IgD-negative memory B cell (primary cell): ENCODE data around the gene RGS17. TPM values are rescaled to one million over a fixed set of nuclear protein-coding genes. Genes with fewer than 3 reads are reported as not detected.
"Not testable (repeated sequence)": the region's sequence is repeated elsewhere in the genome, so short reads cannot be mapped to it uniquely, and the experiment has no call there.

Experiments
- H3K27ac Mint-ChIP-seq, 3 donors: one replicate each; pipeline ENCODE4 v1.8.0; 2020 to 2022; ENCODE audit warnings: mild to moderate bottlenecking in 3 of 3, mixed read lengths in 3 of 3, moderate library complexity in 1 of 3
- H3K27me3 Mint-ChIP-seq: one replicate; pipeline ENCODE4 v1.8.0; 2021; ENCODE audit warnings: mixed read lengths
- H3K36me3 Mint-ChIP-seq: one replicate; pipeline ENCODE4 v1.8.0; 2020; ENCODE audit warnings: mild to moderate bottlenecking, mixed read lengths
- H3K4me1 Mint-ChIP-seq, 3 donors: one replicate each; pipeline ENCODE4 v1.8.0; 2020 to 2022; ENCODE audit warnings: mixed read lengths in 3 of 3, mild to moderate bottlenecking in 1 of 3
- H3K4me3 Mint-ChIP-seq, 4 donors: one replicate each; pipeline ENCODE4 v1.8.0; 2020 to 2022; ENCODE audit warnings: mild to moderate bottlenecking in 4 of 4, mixed read lengths in 4 of 4, moderate library complexity in 3 of 4
- H3K9me3 Mint-ChIP-seq, 3 donors: one replicate each; pipeline ENCODE4 v1.8.0; 2020 to 2021; ENCODE audit warnings: mixed read lengths in 3 of 3, mild to moderate bottlenecking in 1 of 3
- polyA plus RNA-seq: library from polyadenylated mRNA; unstranded; fragments of 300-500 nt; fragmentation: Illumina TruSeq; gene quantifications from one replicate; pipeline ENCODE4 v1.2.3, GENCODE V29; 2021

The RGS17 gene
- polyA plus RNA-seq, 1 donor from 2014 or later, result 0.05 TPM

- no peaks in the 10 kb centered on the region for H3K36me3 Mint-ChIP-seq
- peaks cover 14% of the 10 kb centered on the region for H3K27me3 Mint-ChIP-seq
- no peaks in the 10 kb centered on the region for H3K9me3 Mint-ChIP-seq
- no peak overlapping the region for H3K27ac Mint-ChIP-seq
- H3K4me3 Mint-ChIP-seq, result no peak overlapping the region
- H3K4me1 Mint-ChIP-seq, result no peaks in the 10 kb centered on the region
These were observed 115.9 kb downstream of the RGS17 start for GRCh38 chr6:153015094-153015640.

- H3K9me3 Mint-ChIP-seq, result no peaks in the 10 kb centered on the region
- no peak overlapping the region for H3K27ac Mint-ChIP-seq
- H3K4me1 Mint-ChIP-seq, result no peaks in the 10 kb centered on the region
- peaks cover 12% of the 10 kb centered on the region for H3K27me3 Mint-ChIP-seq
- no peak overlapping the region for H3K4me3 Mint-ChIP-seq
- no peaks in the 10 kb centered on the region for H3K36me3 Mint-ChIP-seq
These were observed 117.6 kb downstream of the RGS17 start for GRCh38 chr6:153013438-153013837.

- no peak overlapping the region for H3K27ac Mint-ChIP-seq
- peaks cover 12% of the 10 kb centered on the region for H3K27me3 Mint-ChIP-seq
- H3K4me3 Mint-ChIP-seq, result no peak overlapping the region
- no peaks in the 10 kb centered on the region for H3K9me3 Mint-ChIP-seq
- H3K36me3 Mint-ChIP-seq, result no peaks in the 10 kb centered on the region
- no peaks in the 10 kb centered on the region for H3K4me1 Mint-ChIP-seq
These were observed 118.2 kb downstream of the RGS17 start for GRCh38 chr6:153012856-153013255.

GRCh38 chr6:153003366-153003690 lies 127.8 kb downstream of the RGS17 start:
- H3K27ac Mint-ChIP-seq, result peak overlapping the region; percentile 88 to 95 (median 89)
- H3K36me3 Mint-ChIP-seq, result peaks cover 5% of the 10 kb centered on the region
- H3K4me3 Mint-ChIP-seq, result peak overlapping the region; percentile 92 to 100 (median 96)
- H3K9me3 Mint-ChIP-seq, result no peaks in the 10 kb centered on the region
- H3K4me1 Mint-ChIP-seq, result peaks cover 38 to 46% (median 39%) of the 10 kb centered on the region in 3 donors
- H3K27me3 Mint-ChIP-seq, result no peaks in the 10 kb centered on the region

GRCh38 chr6:153002613-153003365 lies 128.3 kb downstream of the RGS17 start, which contains the start of gene MTRF1L:
MTRF1L (minus strand) TSS chr6:153002709; CDS start chr6:153002685, 24 bp downstream.
- Mint-ChIP-seq H3K9me3 (no peaks in the 10 kb centered on the region), H3K36me3 (peaks cover 5% of the 10 kb centered on the region), H3K27me3 (no peaks in the 10 kb centered on the region), H3K4me3 (peak within 1 kb of the TSS; percentile 92 to 100 (median 96)), H3K4me1 (peaks cover 38 to 46% (median 39%) of the 10 kb centered on the region in 3 donors), H3K27ac (peak within 1 kb of the TSS; percentile 88 to 95 (median 89))

- no peaks in the 10 kb centered on the region for H3K27me3 Mint-ChIP-seq
- no peaks in the 10 kb centered on the region for H3K9me3 Mint-ChIP-seq
- H3K4me1 Mint-ChIP-seq, result peaks cover 39 to 50% (median 41%) of the 10 kb centered on the region in 3 donors
- peak overlapping the region; percentile 87 to 89 (median 88) for H3K27ac Mint-ChIP-seq
- H3K4me3 Mint-ChIP-seq, result peak overlapping the region; percentile 90 to 97 (median 94)
- peaks cover 5% of the 10 kb centered on the region for H3K36me3 Mint-ChIP-seq
These were observed 129.1 kb downstream of the RGS17 start for GRCh38 chr6:153001767-153002612.

GRCh38 chr6:153000790-153001189 lies 130.3 kb downstream of the RGS17 start:
- peak overlapping the region in 2 of 3 donors; percentile 87 to 88 for H3K27ac Mint-ChIP-seq
- H3K27me3 Mint-ChIP-seq, H3K9me3 Mint-ChIP-seq, H3K36me3 Mint-ChIP-seq: not testable (repeated sequence)
- peak overlapping the region; percentile 8 to 96 (median 48) for H3K4me3 Mint-ChIP-seq
- peaks cover 41 to 54% (median 43%) of the 10 kb centered on the region in 3 donors for H3K4me1 Mint-ChIP-seq

GRCh38 chr6:153000243-153000642 lies 130.8 kb downstream of the RGS17 start:
- H3K27ac Mint-ChIP-seq, result no peak overlapping the region
- peak overlapping the region in 3 of 4 donors; percentile 45 to 96 (median 50) for H3K4me3 Mint-ChIP-seq
- H3K27me3 Mint-ChIP-seq, result no peaks in the 10 kb centered on the region
- H3K4me1 Mint-ChIP-seq, result peaks cover 40 to 54% (median 41%) of the 10 kb centered on the region in 3 donors
- no peaks in the 10 kb centered on the region for H3K9me3 Mint-ChIP-seq
- H3K36me3 Mint-ChIP-seq, result peaks cover 5% of the 10 kb centered on the region

- not testable (repeated sequence) for H3K27ac Mint-ChIP-seq, H3K36me3 Mint-ChIP-seq, H3K27me3 Mint-ChIP-seq, H3K9me3 Mint-ChIP-seq
- Mint-ChIP-seq H3K4me1 (peaks cover 40 to 54% (median 41%) of the 10 kb centered on the region in 3 donors), H3K4me3 (peak overlapping the region in 2 of 4 donors; percentile 12 to 37)
These were observed 131.5 kb downstream of the RGS17 start for GRCh38 chr6:152999538-152999937.

- Mint-ChIP-seq H3K4me1 (peaks cover 5 to 12% (median 6%) of the 10 kb centered on the region in 3 donors), H3K27ac (no peak overlapping the region), H3K36me3 (peaks cover 9% of the 10 kb centered on the region), H3K4me3 (no peak overlapping the region), H3K27me3 (no peaks in the 10 kb centered on the region), H3K9me3 (no peaks in the 10 kb centered on the region)
These were observed 137.2 kb downstream of the RGS17 start for GRCh38 chr6:152993847-152994246.

GRCh38 chr6:152993431-152993830 lies 137.7 kb downstream of the RGS17 start:
- peaks cover 9% of the 10 kb centered on the region for H3K36me3 Mint-ChIP-seq
- H3K27me3 Mint-ChIP-seq, result no peaks in the 10 kb centered on the region
- H3K27ac Mint-ChIP-seq, result no peak overlapping the region
- no peak overlapping the region for H3K4me3 Mint-ChIP-seq
- H3K4me1 Mint-ChIP-seq, result peaks cover 5 to 11% (median 5%) of the 10 kb centered on the region in 3 donors
- no peaks in the 10 kb centered on the region for H3K9me3 Mint-ChIP-seq

GRCh38 chr6:152986978-152987377 lies 144.1 kb downstream of the RGS17 start:
- Mint-ChIP-seq H3K36me3 (peaks cover 3% of the 10 kb centered on the region), H3K4me3 (no peak overlapping the region), H3K27ac (peak overlapping the region in 2 of 3 donors; percentile 63 to 71), H3K9me3 (no peaks in the 10 kb centered on the region), H3K4me1 (peaks cover 15 to 20% (median 15%) of the 10 kb centered on the region in 3 donors), H3K27me3 (no peaks in the 10 kb centered on the region)

GRCh38 chr6:152985300-152985699 lies 145.8 kb downstream of the RGS17 start:
- H3K9me3 Mint-ChIP-seq, H3K36me3 Mint-ChIP-seq, H3K27me3 Mint-ChIP-seq: not testable (repeated sequence)
- Mint-ChIP-seq H3K4me3 (peak overlapping the region in 3 of 4 donors; percentile 23 to 100 (median 90)), H3K27ac (peak overlapping the region in 2 of 3 donors; percentile 12 to 55), H3K4me1 (peaks cover 25 to 32% (median 28%) of the 10 kb centered on the region in 3 donors)

- Mint-ChIP-seq H3K9me3 (no peaks in the 10 kb centered on the region), H3K27ac (peak overlapping the region; percentile 89 to 99 (median 94)), H3K4me3 (peak overlapping the region; percentile 90 to 100 (median 99)), H3K36me3 (peaks cover 4% of the 10 kb centered on the region), H3K4me1 (peaks cover 26 to 35% (median 31%) of the 10 kb centered on the region in 3 donors), H3K27me3 (no peaks in the 10 kb centered on the region)
These were observed 146.6 kb downstream of the RGS17 start for GRCh38 chr6:152984513-152984872.
